SW 1271 (cell line): Measurements from ENCODE around the gene OR7G2.
"Not testable (repeated sequence)": the region's sequence is repeated elsewhere in the genome, so short reads cannot be mapped to it uniquely, and the experiment has no call there.

ENCODE experiments used
- DNase-seq, 2 experiments: peaks; one replicate each; lab custom pipeline; 2025; lab: John Stamatoyannopoulos, UW

OR7G2 gene

GRCh38 chr19:9073806-9074205 is 33.5 kb downstream of the OR7G2 start:
- DNase-seq: no peak

DNA sequence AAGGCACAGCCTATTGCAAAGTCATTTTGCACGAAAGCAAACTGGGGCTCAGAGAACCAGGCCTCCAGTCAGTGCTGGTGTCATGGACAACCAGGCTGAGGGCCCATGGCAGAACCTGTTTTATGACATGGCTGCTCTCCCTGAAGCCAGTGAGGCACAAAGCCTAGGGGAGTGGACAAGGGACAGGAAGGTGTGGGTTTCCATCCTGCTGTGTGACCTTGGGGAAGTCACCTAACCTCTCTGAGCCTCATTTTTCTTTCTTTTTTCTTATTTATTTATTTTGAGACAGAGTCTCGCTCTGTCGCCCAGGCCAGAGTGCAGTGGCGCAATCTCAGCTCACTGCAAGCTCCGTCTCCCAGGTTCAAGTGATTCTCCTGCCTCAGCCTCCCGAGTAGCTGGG is 35.6 kb downstream of the OR7G2 start:
- DNase-seq: not testable (repeated sequence)

GRCh38 chr19:9070066-9070465 is 37.2 kb downstream of the OR7G2 start:
- no peak for DNase-seq

DNA sequence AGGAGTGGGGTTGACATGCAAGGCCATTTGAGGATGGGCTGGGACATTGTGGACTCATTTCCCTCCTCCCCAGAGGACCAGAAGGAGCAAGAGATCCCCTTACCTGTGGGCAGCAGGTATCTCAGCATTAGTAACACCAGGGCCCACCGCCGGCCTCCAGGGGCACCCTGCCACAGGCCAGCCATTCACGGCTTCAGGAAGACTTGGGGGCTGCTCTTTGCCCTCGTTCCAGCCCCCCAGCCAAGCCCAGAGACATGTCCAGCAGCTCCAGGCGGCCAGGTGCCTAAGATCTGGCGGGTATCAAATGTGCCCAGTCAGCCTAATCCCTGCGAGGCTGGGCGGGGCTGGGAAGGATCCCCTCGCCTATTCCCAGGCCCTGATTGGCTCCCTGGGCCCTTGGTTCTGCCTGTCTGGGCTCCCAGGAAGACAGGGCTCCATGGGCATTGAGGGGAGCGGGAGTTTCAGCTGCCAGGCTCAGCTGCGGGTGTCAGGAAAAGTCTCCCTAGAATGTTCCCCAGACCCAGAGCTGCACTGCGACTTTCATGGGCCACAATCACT is 41.7 kb downstream of the OR7G2 start:
- no peak for DNase-seq

DNA sequence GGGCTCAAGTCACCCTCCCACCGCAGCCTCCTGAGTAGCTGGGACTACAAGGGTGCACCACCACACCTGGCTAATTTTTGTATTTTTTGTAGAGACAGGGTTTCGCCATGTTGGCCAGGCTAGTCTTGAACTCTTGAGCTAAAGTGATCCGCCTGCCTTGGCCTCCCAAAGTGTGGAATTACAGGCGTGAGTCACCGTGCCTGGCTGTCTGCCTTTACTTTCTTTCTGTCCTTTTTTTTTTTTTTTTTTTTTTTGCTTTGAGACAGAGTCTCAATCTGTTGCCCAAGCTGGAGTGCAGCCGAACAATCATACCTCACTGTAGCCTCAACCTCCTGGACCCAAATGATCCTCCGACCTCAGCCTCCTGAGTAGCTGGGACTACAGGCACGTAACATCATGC is 45.4 kb downstream of the OR7G2 start:
- no peak for DNase-seq

DNA sequence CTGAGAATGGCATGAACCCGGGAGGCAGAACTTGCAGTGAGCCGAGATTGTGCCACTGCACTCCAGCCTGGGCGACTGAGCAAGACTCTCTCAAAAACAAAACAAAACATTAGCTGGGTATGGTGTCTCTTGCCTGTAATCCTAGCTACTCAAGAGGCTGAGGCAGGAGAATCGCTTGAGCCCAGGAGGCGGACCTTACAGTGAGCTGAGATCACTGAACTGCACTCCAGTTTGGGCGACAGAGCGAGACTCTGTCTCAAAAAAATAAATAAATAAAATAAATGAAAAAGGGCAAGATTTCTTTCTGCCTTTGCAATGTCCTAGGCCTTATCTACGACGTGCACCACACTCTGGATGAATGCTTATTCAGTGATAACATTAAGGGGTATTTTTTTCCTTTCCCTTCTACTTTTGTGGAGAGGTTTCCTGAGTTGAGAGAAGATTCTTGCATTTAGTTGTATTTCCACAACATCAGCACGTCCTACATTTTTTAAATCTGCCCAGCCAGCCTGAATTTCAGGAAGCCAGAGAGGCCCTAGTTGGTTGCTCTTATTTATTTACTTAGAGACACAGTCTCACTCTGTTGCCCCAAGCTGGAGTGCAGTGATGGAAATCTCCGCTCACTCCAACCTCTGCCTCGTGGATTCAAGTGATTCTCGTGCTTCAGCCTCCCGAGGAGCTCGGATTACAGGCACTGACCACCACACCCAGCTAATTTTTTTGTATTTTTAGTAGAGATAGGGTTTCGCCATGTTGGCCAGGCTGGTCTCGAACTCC is 46.5 kb downstream of the OR7G2 start:
- DNase-seq: no peak

GRCh38 chr19:9058905-9059667 is 48.2 kb downstream of the OR7G2 start:
- DNase-seq: no peak

- no peak for DNase-seq
These were observed 49.6 kb downstream of the OR7G2 start for GRCh38 chr19:9057505-9058258.

GRCh38 chr19:9056131-9056530 is 51.1 kb downstream of the OR7G2 start:
- not testable (repeated sequence) for DNase-seq

GRCh38 chr19:9054765-9055164 is 52.5 kb downstream of the OR7G2 start:
- no peak for DNase-seq

GRCh38 chr19:9054207-9054606 is 53.1 kb downstream of the OR7G2 start:
- no peak for DNase-seq

DNA sequence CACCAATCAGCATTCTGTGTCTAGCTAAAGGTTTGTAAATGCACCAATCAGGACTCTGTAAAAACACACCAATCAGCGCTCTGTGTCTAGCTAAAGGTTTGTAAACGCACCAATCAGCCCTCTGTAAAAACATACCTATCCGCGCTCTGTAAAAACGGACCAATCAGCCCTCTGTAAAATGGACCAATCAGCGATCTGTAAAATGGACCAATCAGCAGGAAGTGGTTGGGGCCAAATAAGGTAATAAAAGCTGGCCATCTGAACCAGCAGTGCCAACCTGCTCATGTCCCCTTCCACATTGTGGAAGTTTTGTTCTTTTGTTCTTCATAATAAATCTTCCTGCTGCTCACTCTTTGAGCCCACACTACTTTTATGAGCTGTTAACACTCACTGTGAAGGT is 53.6 kb downstream of the OR7G2 start:
- DNase-seq: not testable (repeated sequence)

DNA sequence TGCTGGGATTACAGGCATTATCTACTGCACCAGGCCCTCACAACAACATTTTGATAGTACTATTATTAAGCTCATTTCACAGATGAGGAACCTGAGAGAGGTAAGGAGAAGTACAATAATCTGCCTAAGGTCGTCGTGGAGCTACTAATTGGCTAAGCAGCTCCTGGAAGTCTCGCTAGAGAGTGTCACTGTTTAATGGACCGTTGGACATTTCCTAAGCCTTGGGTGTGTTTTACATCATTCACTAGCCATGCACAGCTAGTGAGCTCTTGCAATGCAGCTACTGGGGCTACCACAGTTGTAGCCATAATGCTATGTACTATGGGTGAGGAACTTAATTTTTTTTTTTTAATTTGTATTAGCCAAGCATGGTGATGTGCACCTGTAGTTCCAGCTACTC is 54.4 kb downstream of the OR7G2 start:
- DNase-seq: no peak
